ENCODE results near the gene ST6GALNAC2.

DNA sequence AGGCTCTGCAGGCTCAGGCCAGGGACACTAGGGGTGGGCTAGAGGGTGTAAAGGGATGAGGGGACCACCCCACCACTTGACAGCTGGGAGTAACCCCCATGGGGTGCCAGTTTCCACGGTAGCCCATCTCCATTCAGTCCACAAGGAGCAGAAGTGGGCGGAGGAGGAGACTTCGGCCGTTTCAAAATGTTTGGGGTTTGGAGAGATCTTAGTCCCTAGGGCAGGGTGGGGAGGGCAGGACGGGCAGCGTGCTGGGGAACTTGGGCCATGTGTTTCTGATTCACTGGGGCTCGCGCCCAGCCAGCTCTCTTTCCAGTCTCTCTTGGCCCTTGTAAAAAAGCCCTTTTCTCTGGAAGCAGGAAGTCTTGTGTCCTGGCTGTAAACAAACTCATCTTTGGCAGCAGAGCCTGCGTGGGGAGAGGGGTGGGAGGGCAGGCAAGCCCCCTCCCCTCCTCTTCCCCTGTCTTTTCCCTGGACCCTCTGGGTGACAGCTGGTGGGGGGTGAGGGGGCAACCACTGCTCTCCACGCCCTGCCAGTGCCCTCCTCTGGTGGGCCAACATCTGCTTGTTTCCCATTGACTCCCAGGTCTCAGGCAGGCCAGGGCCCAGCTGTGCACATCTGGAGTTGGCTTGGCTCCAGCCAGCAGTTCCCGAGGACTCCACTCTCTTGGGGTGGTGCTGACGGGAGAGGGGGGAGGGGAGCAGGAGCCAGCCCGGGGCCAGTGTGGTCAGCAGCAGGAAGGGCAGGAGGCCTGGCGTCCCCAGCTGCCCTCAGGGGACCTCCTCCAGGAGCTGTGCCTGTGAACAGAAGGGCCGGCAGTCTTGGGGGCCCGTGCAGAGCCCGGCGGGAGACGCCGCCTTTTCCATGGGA, 56.2 kb downstream of the ST6GALNAC2 start:
- TF ChIP-seq EZH2 (IDR thresholded peaks at IDR 0.05; ENCODE audit: insufficient read depth, poor library complexity, severe bottlenecking) = no peak
- no peak for TF ChIP-seq EZH2phosphoT487 (IDR thresholded peaks at IDR 0.05; ENCODE audit: insufficient read depth, low read depth)
